ENCODE data around the gene PKHD1.

The PKHD1 gene

GRCh38 chr6:51640021-51640420 is 447.4 kb downstream of the PKHD1 start:
- intact Hi-C loops (cut with micrococcal nuclease), result no loop called here
- Mint-ChIP-seq H3K27ac (no peak overlapping the region), H3K27me3 (no peaks in the 10 kb centered on the region)

GRCh38 chr6:51633424-51633823 is 454.0 kb downstream of the PKHD1 start:
- H3K27ac Mint-ChIP-seq, result no peak overlapping the region
- H3K4me1 Mint-ChIP-seq (ENCODE audit: low read depth), result no peaks in the 10 kb centered on the region
- H3K9me3 Mint-ChIP-seq, result no peaks in the 10 kb centered on the region
- no peaks in the 10 kb centered on the region for H3K36me3 Mint-ChIP-seq (ENCODE audit: low read depth)
- H3K4me3 Mint-ChIP-seq, result no peak overlapping the region
- intact Hi-C loops (cut with micrococcal nuclease), result no loop called here
- H3K27me3 Mint-ChIP-seq, result no peaks in the 10 kb centered on the region

More at GRCh38 chr6:51640021-51640420, 447.4 kb downstream of the PKHD1 start:
- no peak overlapping the region for H3K4me3 Mint-ChIP-seq
- no peaks in the 10 kb centered on the region for H3K4me1 Mint-ChIP-seq (ENCODE audit: low read depth)
- H3K36me3 Mint-ChIP-seq (ENCODE audit: low read depth), result no peaks in the 10 kb centered on the region
- H3K9me3 Mint-ChIP-seq, result no peaks in the 10 kb centered on the region

GRCh38 chr6:51630011-51630410 is 457.4 kb downstream of the PKHD1 start:
- Mint-ChIP-seq H3K9me3 (no peaks in the 10 kb centered on the region), H3K4me3 (no peak overlapping the region), H3K36me3 (ENCODE audit: low read depth) (no peaks in the 10 kb centered on the region), H3K27ac (no peak overlapping the region), H3K27me3 (no peaks in the 10 kb centered on the region), H3K4me1 (ENCODE audit: low read depth) (no peaks in the 10 kb centered on the region)
- intact Hi-C loops (cut with micrococcal nuclease), result no loop called here

GRCh38 chr6:51626391-51626790 is 461.0 kb downstream of the PKHD1 start:
- intact Hi-C loops (cut with micrococcal nuclease), result no loop called here
- no peaks in the 10 kb centered on the region for H3K27me3 Mint-ChIP-seq

GRCh38 chr6:51625566-51625965 is 461.8 kb downstream of the PKHD1 start:
- H3K4me1 Mint-ChIP-seq (ENCODE audit: low read depth), result no peaks in the 10 kb centered on the region
- no peaks in the 10 kb centered on the region for H3K9me3 Mint-ChIP-seq
- H3K36me3 Mint-ChIP-seq (ENCODE audit: low read depth), result no peaks in the 10 kb centered on the region
- intact Hi-C loops (cut with micrococcal nuclease), result no loop called here
- H3K27ac Mint-ChIP-seq, result no peak overlapping the region
- H3K4me3 Mint-ChIP-seq, result no peak overlapping the region
- no peaks in the 10 kb centered on the region for H3K27me3 Mint-ChIP-seq

More at GRCh38 chr6:51626391-51626790, 461.0 kb downstream of the PKHD1 start:
- Mint-ChIP-seq H3K36me3 (ENCODE audit: low read depth) (no peaks in the 10 kb centered on the region), H3K4me1 (ENCODE audit: low read depth) (no peaks in the 10 kb centered on the region), H3K9me3 (no peaks in the 10 kb centered on the region), H3K4me3 (no peak overlapping the region), H3K27ac (no peak overlapping the region)

- Mint-ChIP-seq H3K36me3 (ENCODE audit: low read depth) (no peaks in the 10 kb centered on the region), H3K27me3 (no peaks in the 10 kb centered on the region), H3K4me3 (no peak overlapping the region), H3K4me1 (ENCODE audit: low read depth) (no peaks in the 10 kb centered on the region), H3K27ac (no peak overlapping the region), H3K9me3 (no peaks in the 10 kb centered on the region)
- intact Hi-C loops (cut with micrococcal nuclease), result no loop called here
These were observed 466.4 kb downstream of the PKHD1 start for GRCh38 chr6:51620971-51621370.

GRCh38 chr6:51619042-51619799 is 468.2 kb downstream of the PKHD1 start:
- H3K27ac Mint-ChIP-seq, result no peak overlapping the region
- intact Hi-C loops (cut with micrococcal nuclease), result no loop called here
- no peaks in the 10 kb centered on the region for H3K36me3 Mint-ChIP-seq (ENCODE audit: low read depth)
- H3K9me3 Mint-ChIP-seq, result no peaks in the 10 kb centered on the region
- no peaks in the 10 kb centered on the region for H3K27me3 Mint-ChIP-seq
- H3K4me3 Mint-ChIP-seq, result no peak overlapping the region
- H3K4me1 Mint-ChIP-seq (ENCODE audit: low read depth), result no peaks in the 10 kb centered on the region

GRCh38 chr6:51618563-51618962 is 468.9 kb downstream of the PKHD1 start:
- Mint-ChIP-seq H3K27me3 (no peaks in the 10 kb centered on the region), H3K9me3 (no peaks in the 10 kb centered on the region), H3K27ac (no peak overlapping the region), H3K36me3 (ENCODE audit: low read depth) (no peaks in the 10 kb centered on the region), H3K4me1 (ENCODE audit: low read depth) (no peaks in the 10 kb centered on the region), H3K4me3 (no peak overlapping the region)
- intact Hi-C loops (cut with micrococcal nuclease), result no loop called here

- no peaks in the 10 kb centered on the region for H3K9me3 Mint-ChIP-seq
- H3K4me3 Mint-ChIP-seq, result no peak overlapping the region
- no peak overlapping the region for H3K27ac Mint-ChIP-seq
- H3K27me3 Mint-ChIP-seq, result no peaks in the 10 kb centered on the region
- intact Hi-C loops (cut with micrococcal nuclease), result no loop called here
- no peaks in the 10 kb centered on the region for H3K4me1 Mint-ChIP-seq (ENCODE audit: low read depth)
- no peaks in the 10 kb centered on the region for H3K36me3 Mint-ChIP-seq (ENCODE audit: low read depth)
These were observed 469.7 kb downstream of the PKHD1 start for GRCh38 chr6:51617751-51618150.

GRCh38 chr6:51616243-51616642 is 471.2 kb downstream of the PKHD1 start:
- Mint-ChIP-seq H3K27ac (no peak overlapping the region), H3K4me3 (no peak overlapping the region), H3K27me3 (no peaks in the 10 kb centered on the region), H3K4me1 (ENCODE audit: low read depth) (no peaks in the 10 kb centered on the region), H3K36me3 (ENCODE audit: low read depth) (no peaks in the 10 kb centered on the region), H3K9me3 (no peaks in the 10 kb centered on the region)
- intact Hi-C loops (cut with micrococcal nuclease), result no loop called here

- Mint-ChIP-seq H3K27me3 (no peaks in the 10 kb centered on the region), H3K9me3 (no peaks in the 10 kb centered on the region), H3K36me3 (ENCODE audit: low read depth) (no peaks in the 10 kb centered on the region), H3K27ac (no peak overlapping the region), H3K4me3 (no peak overlapping the region), H3K4me1 (ENCODE audit: low read depth) (no peaks in the 10 kb centered on the region)
- intact Hi-C loops (cut with micrococcal nuclease), result no loop called here
These were observed 472.7 kb downstream of the PKHD1 start for GRCh38 chr6:51614725-51615124.

GRCh38 chr6:51613558-51613957 is 473.9 kb downstream of the PKHD1 start:
- H3K4me3 Mint-ChIP-seq, result no peak overlapping the region
- intact Hi-C loops (cut with micrococcal nuclease), result no loop called here
- no peaks in the 10 kb centered on the region for H3K9me3 Mint-ChIP-seq
- no peaks in the 10 kb centered on the region for H3K36me3 Mint-ChIP-seq (ENCODE audit: low read depth)
- H3K27me3 Mint-ChIP-seq, result no peaks in the 10 kb centered on the region
- no peaks in the 10 kb centered on the region for H3K4me1 Mint-ChIP-seq (ENCODE audit: low read depth)
- no peak overlapping the region for H3K27ac Mint-ChIP-seq

- no peaks in the 10 kb centered on the region for H3K36me3 Mint-ChIP-seq (ENCODE audit: low read depth)
- H3K4me3 Mint-ChIP-seq, result no peak overlapping the region
- H3K9me3 Mint-ChIP-seq, result no peaks in the 10 kb centered on the region
- intact Hi-C loops (cut with micrococcal nuclease), result loop anchor here (10.0 kb wide), 1 partner anchor 794 kb away; the partner anchor contains the start of gene TFAP2B
- no peaks in the 10 kb centered on the region for H3K27me3 Mint-ChIP-seq
- H3K4me1 Mint-ChIP-seq (ENCODE audit: low read depth), result no peaks in the 10 kb centered on the region
- H3K27ac Mint-ChIP-seq, result no peak overlapping the region
These were observed 478.5 kb downstream of the PKHD1 start for GRCh38 chr6:51608932-51609331.

GRCh38 chr6:51608383-51608782 is 479.0 kb downstream of the PKHD1 start:
- Mint-ChIP-seq H3K36me3 (ENCODE audit: low read depth) (no peaks in the 10 kb centered on the region), H3K9me3 (no peaks in the 10 kb centered on the region), H3K4me1 (ENCODE audit: low read depth) (no peaks in the 10 kb centered on the region), H3K4me3 (no peak overlapping the region), H3K27ac (no peak overlapping the region), H3K27me3 (no peaks in the 10 kb centered on the region)
- intact Hi-C loops (cut with micrococcal nuclease), result loop anchor here (10.0 kb wide), 1 partner anchor 794 kb away; the partner anchor contains the start of gene TFAP2B

- Mint-ChIP-seq H3K36me3 (ENCODE audit: low read depth) (no peaks in the 10 kb centered on the region), H3K27me3 (no peaks in the 10 kb centered on the region), H3K9me3 (peaks cover 30% of the 10 kb centered on the region), H3K27ac (no peak overlapping the region), H3K4me3 (no peak overlapping the region), H3K4me1 (ENCODE audit: low read depth) (no peaks in the 10 kb centered on the region)
- intact Hi-C loops (cut with micrococcal nuclease), result loop anchor here (10.0 kb wide), 1 partner anchor 786 kb away; the partner anchor contains the start of gene TFAP2B
These were observed 486.9 kb downstream of the PKHD1 start for GRCh38 chr6:51600514-51600913.

Measured in dendritic cell treated with granulocyte-macrophage colony-stimulating factor and Interleukin-4, amounts not matched to agents 40 ng/mL and 50 ng/mL, for 4 days (primary cell).